H9 (cell line): ENCODE data around the gene PTPRC. TPM values are rescaled to one million over a fixed set of nuclear protein-coding genes. Genes with fewer than 3 reads are reported as not detected.

ENCODE experiments used
- DNase-seq: peaks from one replicate; pipeline ENCODE4 v3.0.0-alpha.2; 2017
- H2AFZ ChIP-seq: one replicate; pipeline ENCODE4 v1.6.1; 2013; ENCODE audit warnings: mild to moderate bottlenecking, low read length, control low read depth, moderate library complexity
- H2AK5ac ChIP-seq: 2 replicates; pipeline ENCODE4 v1.6.1; 2013; ENCODE audit warnings: low read length, control low read depth, mixed read lengths; ENCODE audit not compliant: insufficient read length
- H2BK120ac ChIP-seq: one replicate; pipeline ENCODE4 v1.6.1; 2013; ENCODE audit warnings: low read depth, mild to moderate bottlenecking, low read length, control low read depth, inconsistent platforms; ENCODE audit not compliant: poor library complexity, severe bottlenecking
- H2BK12ac ChIP-seq: 2 replicates; pipeline ENCODE4 v1.6.1; 2013; ENCODE audit warnings: low read length, control low read depth, mixed read lengths, low read depth; ENCODE audit not compliant: insufficient read length
- H2BK15ac ChIP-seq: 2 replicates; pipeline ENCODE4 v1.6.1; 2013; ENCODE audit warnings: low read depth, low read length, control low read depth
- H2BK20ac ChIP-seq: one replicate; pipeline ENCODE4 v1.6.1; 2013; ENCODE audit warnings: low read depth, mild to moderate bottlenecking, low read length, control low read depth, inconsistent platforms; ENCODE audit not compliant: poor library complexity, severe bottlenecking
- H2BK5ac ChIP-seq: 2 replicates; pipeline ENCODE4 v1.6.1; 2013; ENCODE audit warnings: low read length, control low read depth, mixed read lengths; ENCODE audit not compliant: insufficient read length
- H3K14ac ChIP-seq: 2 replicates; pipeline ENCODE4 v1.6.1; 2013; ENCODE audit warnings: low read length, control low read depth; ENCODE audit not compliant: insufficient read depth
- H3K18ac ChIP-seq: 2 replicates; pipeline ENCODE4 v1.6.1; 2013; ENCODE audit warnings: low read depth, mild to moderate bottlenecking, mixed read lengths, low read length, control low read depth; ENCODE audit not compliant: insufficient read length
- H3K23ac ChIP-seq: 2 replicates; pipeline ENCODE4 v1.6.1; 2013; ENCODE audit warnings: low read length, control low read depth, mixed read lengths, low read depth; ENCODE audit not compliant: insufficient read length
- H3K23me2 ChIP-seq: 2 replicates; pipeline ENCODE4 v1.6.1; 2013; ENCODE audit warnings: low read depth, mild to moderate bottlenecking, mixed read lengths, low read length, control low read depth; ENCODE audit not compliant: insufficient read length, poor library complexity, severe bottlenecking
- H3K27ac ChIP-seq: 2 replicates; pipeline ENCODE4 v1.5.1; 2013; ENCODE audit warnings: low read length, control low read depth, mixed read lengths, low read depth; ENCODE audit not compliant: insufficient read length
- H3K27me3 ChIP-seq: 2 replicates; pipeline ENCODE4 v1.6.1; 2013; ENCODE audit warnings: low read length, control low read depth, inconsistent platforms; ENCODE audit not compliant: insufficient read depth
- H3K4ac ChIP-seq: 2 replicates; pipeline ENCODE4 v1.6.1; 2013; ENCODE audit warnings: low read depth, mild to moderate bottlenecking, control low read depth, inconsistent platforms, low read length, moderate library complexity
- H3K4me1 ChIP-seq: 2 replicates; pipeline ENCODE4 v1.6.1; 2013; ENCODE audit warnings: low read length, control low read depth, inconsistent platforms; ENCODE audit not compliant: insufficient read depth
- H3K4me2 ChIP-seq: 2 replicates; pipeline ENCODE4 v1.6.1; 2013; ENCODE audit warnings: low read length, control low read depth, mixed read lengths; ENCODE audit not compliant: insufficient read length, insufficient read depth
- H3K56ac ChIP-seq: 2 replicates; pipeline ENCODE4 v1.6.1; 2013; ENCODE audit warnings: low read depth, mild to moderate bottlenecking, mixed read lengths, low read length, control low read depth; ENCODE audit not compliant: insufficient read length
- H3K79me1 ChIP-seq: 2 replicates; pipeline ENCODE4 v1.6.1; 2013; ENCODE audit warnings: low read depth, mild to moderate bottlenecking, moderate library complexity, low read length, control low read depth, inconsistent platforms; ENCODE audit not compliant: insufficient read depth, poor library complexity, severe bottlenecking
- H3K79me2 ChIP-seq: 2 replicates; pipeline ENCODE4 v1.6.1; 2013; ENCODE audit warnings: low read length, control low read depth, inconsistent platforms; ENCODE audit not compliant: insufficient read depth
- H3K9ac ChIP-seq: 2 replicates; pipeline ENCODE4 v1.6.1; 2013; ENCODE audit warnings: low read length, control low read depth, mixed read lengths; ENCODE audit not compliant: insufficient read length; ENCODE audit errors: extremely low read depth
- H3K9me3 ChIP-seq: one replicate; pipeline ENCODE4 v1.6.1; 2013; ENCODE audit warnings: low read depth, low read length, inconsistent platforms; ENCODE audit not compliant: control insufficient read depth
- H3T11ph ChIP-seq: one replicate; pipeline ENCODE4 v1.6.1; 2013; ENCODE audit warnings: mild to moderate bottlenecking, low read length, control low read depth, inconsistent platforms
- H4K20me1 ChIP-seq: one replicate; pipeline ENCODE4 v1.6.1; 2013; ENCODE audit not compliant: control insufficient read depth, insufficient read length, insufficient read depth
- H4K5ac ChIP-seq: 2 replicates; pipeline ENCODE4 v1.6.1; 2013; ENCODE audit warnings: low read depth, mild to moderate bottlenecking, mixed read lengths, low read length, control low read depth; ENCODE audit not compliant: insufficient read length
- H4K8ac ChIP-seq: replicated peaks from 2 replicates; pipeline ENCODE4 v1.6.1; 2013; ENCODE audit warnings: low read length, control low read depth, mixed read lengths, low read depth; ENCODE audit not compliant: insufficient read length
- H4K91ac ChIP-seq: 2 replicates; pipeline ENCODE4 v1.6.1; 2013; ENCODE audit warnings: low read depth, mild to moderate bottlenecking, moderate library complexity, mixed read lengths, low read length, control low read depth; ENCODE audit not compliant: insufficient read length
- H3K27ac Mint-ChIP-seq, 3 experiments: 2 replicates in 2 of 3; 3 replicates in 1 of 3; pipeline ENCODE4 v1.8.0; 2020 to 2021; ENCODE audit warnings: mixed read lengths in 3 of 3, mild to moderate bottlenecking in 1 of 3, moderate library complexity in 1 of 3
- H3K27me3 Mint-ChIP-seq: 2 replicates; pipeline ENCODE4 v1.8.0; 2021; ENCODE audit warnings: low read depth, mild to moderate bottlenecking, moderate library complexity, mixed read lengths
- H3K36me3 Mint-ChIP-seq, 3 experiments: 2 replicates in 2 of 3; 3 replicates in 1 of 3; pipeline ENCODE4 v1.8.0; 2020 to 2021; ENCODE audit warnings: low read depth in 3 of 3, mixed read lengths in 3 of 3; ENCODE audit not compliant: insufficient read depth in 1 of 3
- H3K4me1 Mint-ChIP-seq, 2 experiments: 2 replicates each; pipeline ENCODE4 v1.8.0; 2020; ENCODE audit warnings: mixed read lengths in 2 of 2
- H3K4me3 Mint-ChIP-seq, 2 experiments: 2 replicates in 1 of 2; 3 replicates in 1 of 2; pipeline ENCODE4 v1.8.0; 2020 to 2021; ENCODE audit warnings: mild to moderate bottlenecking in 2 of 2, mixed read lengths in 2 of 2, moderate library complexity in 1 of 2
- H3K9me3 Mint-ChIP-seq, 2 experiments: 2 replicates in 1 of 2; 3 replicates in 1 of 2; pipeline ENCODE4 v1.8.0; 2020; ENCODE audit warnings: mild to moderate bottlenecking in 2 of 2, mixed read lengths in 2 of 2, moderate library complexity in 1 of 2
- WGBS: extraction: QIAGEN DNeasy Blood & Tissue Kit; methylation state at CpG from one replicate; pipeline ENCODE4 v1.1.7; 2013; ENCODE audit warnings: missing lambda C conversion rate, low lambda C conversion rate, mixed read lengths; ENCODE audit not compliant: insufficient read length; ENCODE audit errors: extremely low coverage; 5-methylcytosine and 5-hydroxymethylcytosine counted together
- total RNA-seq: library from RNA; stranded (reverse); gene quantifications from 2 replicates; pipeline ENCODE4 v1.2.1, GENCODE V29; 2021
- TF ChIP-seq, protein P1 (sequence below): fragments of 200-600 bp; sonication (generic); conservative IDR thresholded peaks from 3 replicates; pipeline ENCODE4 v1.8.0; 2021; ENCODE audit warnings: antibody characterized with exemption, mild to moderate bottlenecking

Gene PTPRC
- total RNA-seq, 1 experiment from 2014 or later = not detected

DNA sequence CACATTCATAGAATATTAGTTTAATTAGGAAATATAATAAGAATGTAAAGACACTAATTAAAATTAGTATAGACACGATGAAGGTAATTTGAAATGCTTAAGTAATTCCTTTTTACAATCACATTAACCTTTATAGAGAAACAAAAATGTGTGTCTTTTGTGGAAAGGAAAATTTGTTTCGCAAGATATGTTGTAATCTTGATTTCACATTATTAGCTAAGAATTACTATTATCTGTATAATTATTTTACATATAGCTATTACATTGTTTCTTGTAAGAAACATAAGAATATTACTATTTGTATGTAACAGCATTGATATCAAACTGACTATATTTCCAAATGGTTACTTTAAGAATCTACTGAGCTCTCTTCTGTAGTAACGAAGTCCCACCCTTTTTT lies 111.2 kb downstream of the PTPRC start:
- H3K4me3 Mint-ChIP-seq = no peak overlapping the region
- Histone ChIP-seq H3K23me2 (no peaks in the 10 kb centered on the region), H3K27ac (no peak overlapping the region), H3K18ac (no peak overlapping the region), H4K8ac (no peak overlapping the region), H2BK120ac (no peak overlapping the region), H2BK20ac (no peak overlapping the region), H3T11ph (no peak overlapping the region), H3K9ac (no peak overlapping the region), H4K91ac (no peak overlapping the region), H3K79me1 (no peaks in the 10 kb centered on the region), H3K79me2 (no peaks in the 10 kb centered on the region), H3K4ac (no peak overlapping the region), H2BK5ac (no peak overlapping the region), H4K20me1 (no peaks in the 10 kb centered on the region), H2AFZ (no peak overlapping the region), H4K5ac (no peak overlapping the region), H2BK15ac (no peak overlapping the region), H2AK5ac (no peak overlapping the region), H3K23ac (no peak overlapping the region), H3K4me2 (no peak overlapping the region), H3K4me1 (no peaks in the 10 kb centered on the region), H3K14ac (no peak overlapping the region), H2BK12ac (no peak overlapping the region), H3K56ac (no peak overlapping the region), H3K9me3 (no peaks in the 10 kb centered on the region), H3K27me3 (no peaks in the 10 kb centered on the region)
- H3K27ac Mint-ChIP-seq = no peak overlapping the region
- TF ChIP-seq, protein P1, sequence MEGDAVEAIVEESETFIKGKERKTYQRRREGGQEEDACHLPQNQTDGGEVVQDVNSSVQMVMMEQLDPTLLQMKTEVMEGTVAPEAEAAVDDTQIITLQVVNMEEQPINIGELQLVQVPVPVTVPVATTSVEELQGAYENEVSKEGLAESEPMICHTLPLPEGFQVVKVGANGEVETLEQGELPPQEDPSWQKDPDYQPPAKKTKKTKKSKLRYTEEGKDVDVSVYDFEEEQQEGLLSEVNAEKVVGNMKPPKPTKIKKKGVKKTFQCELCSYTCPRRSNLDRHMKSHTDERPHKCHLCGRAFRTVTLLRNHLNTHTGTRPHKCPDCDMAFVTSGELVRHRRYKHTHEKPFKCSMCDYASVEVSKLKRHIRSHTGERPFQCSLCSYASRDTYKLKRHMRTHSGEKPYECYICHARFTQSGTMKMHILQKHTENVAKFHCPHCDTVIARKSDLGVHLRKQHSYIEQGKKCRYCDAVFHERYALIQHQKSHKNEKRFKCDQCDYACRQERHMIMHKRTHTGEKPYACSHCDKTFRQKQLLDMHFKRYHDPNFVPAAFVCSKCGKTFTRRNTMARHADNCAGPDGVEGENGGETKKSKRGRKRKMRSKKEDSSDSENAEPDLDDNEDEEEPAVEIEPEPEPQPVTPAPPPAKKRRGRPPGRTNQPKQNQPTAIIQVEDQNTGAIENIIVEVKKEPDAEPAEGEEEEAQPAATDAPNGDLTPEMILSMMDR = no peak
- no peak for DNase-seq
- H3K27me3 Mint-ChIP-seq = no peaks in the 10 kb centered on the region
- no CpG with 5 or more reads among the region's 3 CpGs for WGBS
- no peaks in the 10 kb centered on the region for H3K9me3 Mint-ChIP-seq
- no peaks in the 10 kb centered on the region for H3K36me3 Mint-ChIP-seq
- no peaks in the 10 kb centered on the region for H3K4me1 Mint-ChIP-seq
